MCF 10A (cell line): ENCODE data around the gene ALDH1A2. TPM values are rescaled to one million over a fixed set of nuclear protein-coding genes. Genes with fewer than 3 reads are reported as not detected.

Source experiments
- BruUV-seq: library from RNA; stranded (reverse); fragments of 400-500 nt; replicated peaks from 2 replicates; lab custom pipeline; 2021; lab: Mats Ljungman, UMichigan
- CTCF ChIA-PET: fragments of 300-600 bp; sonication (Branson Sonifier 250); formaldehyde crosslinking; extraction: SDS; loops from one replicate; lab custom pipeline; 2021; ENCODE audit warnings: antibody characterized with exemption, inconsistent platforms; lab: Yijun Ruan, JAX
- POLR2A ChIA-PET: fragments of 300-600, 350-650 bp; sonication (Branson Sonifier 250); formaldehyde crosslinking; extraction: SDS; loops from one replicate; lab custom pipeline; 2020; ENCODE audit warnings: antibody characterized with exemption, inconsistent platforms; lab: Yijun Ruan, JAX
- DNase-seq: peaks from one replicate; pipeline ENCODE4 v3.0.0-alpha.2; 2018; ENCODE audit not compliant: unreplicated experiment
- H3K27ac Mint-ChIP-seq: one replicate; pipeline ENCODE4 v1.8.0; 2022; ENCODE audit warnings: mild to moderate bottlenecking, low read depth, mixed read lengths; ENCODE audit not compliant: unreplicated experiment
- H3K27me3 Mint-ChIP-seq: one replicate; pipeline ENCODE4 v1.8.0; 2022; ENCODE audit warnings: mixed read lengths; ENCODE audit not compliant: insufficient read depth, unreplicated experiment
- H3K36me3 Mint-ChIP-seq: one replicate; pipeline ENCODE4 v1.8.0; 2022; ENCODE audit warnings: mild to moderate bottlenecking, moderate library complexity, mixed read lengths; ENCODE audit not compliant: insufficient read depth, unreplicated experiment
- H3K4me1 Mint-ChIP-seq: one replicate; pipeline ENCODE4 v1.8.0; 2022; ENCODE audit warnings: mixed read lengths; ENCODE audit not compliant: insufficient read depth, unreplicated experiment
- H3K4me3 Mint-ChIP-seq: one replicate; pipeline ENCODE4 v1.8.0; 2022; ENCODE audit warnings: mild to moderate bottlenecking, moderate library complexity, mixed read lengths; ENCODE audit not compliant: unreplicated experiment
- H3K9me3 Mint-ChIP-seq: one replicate; pipeline ENCODE4 v1.8.0; 2022; ENCODE audit warnings: mixed read lengths; ENCODE audit not compliant: unreplicated experiment
- intact Hi-C: fragments of 100-400 bp; cut with micrococcal nuclease; formaldehyde crosslinking; loops from 2 replicates; pipeline ENCODE4 v1.14.1; 2022
- total RNA-seq: library from RNA; stranded (reverse); gene quantifications from 2 replicates; pipeline ENCODE4 v1.2.3, GENCODE V29; 2022
- TF ChIP-seq, protein P1 (sequence below): fragments of 200-600 bp; IDR thresholded peaks from one replicate; pipeline ENCODE4 v1.8.0; 2022; ENCODE audit warnings: antibody characterized with exemption, mild to moderate bottlenecking; ENCODE audit not compliant: unreplicated experiment

The ALDH1A2 gene
- total RNA-seq, 1 experiment from 2014 or later, result 1.2 TPM

DNA sequence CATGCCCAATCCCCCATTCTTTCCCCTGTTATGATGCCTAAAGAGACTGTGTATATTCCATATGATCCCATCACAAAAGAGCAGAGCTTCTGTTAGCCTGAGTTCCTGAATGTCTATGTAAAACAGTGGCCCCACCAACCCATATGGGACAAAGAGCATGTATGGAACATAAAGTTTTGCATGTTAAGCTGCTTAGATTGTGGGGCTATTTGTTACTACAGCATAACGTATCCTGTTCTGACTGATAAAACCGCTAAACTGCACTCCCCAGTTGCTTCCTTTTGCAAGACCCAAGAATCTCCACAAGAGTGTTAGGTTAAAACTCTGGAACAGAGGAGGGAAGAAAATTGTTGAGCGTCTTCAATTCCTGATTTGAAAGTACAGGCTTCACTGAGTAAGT, 154.8 kb downstream of the ALDH1A2 start:
- Mint-ChIP-seq H3K27me3 (no peaks in the 10 kb centered on the region), H3K4me3 (no peak overlapping the region), H3K36me3 (no peaks in the 10 kb centered on the region), H3K9me3 (no peaks in the 10 kb centered on the region), H3K4me1 (no peaks in the 10 kb centered on the region), H3K27ac (no peak overlapping the region)
- BruUV-seq, result no TSS peak
- intact Hi-C loops, result no loop called here
- CTCF ChIA-PET, result interaction anchor here (1.5 kb wide), 1 partner anchor 50 kb away, joined by 5 read pairs; no protein-coding TSS in a partner anchor
- POLR2A ChIA-PET, result interaction anchor here (1.1 kb wide), 1 partner anchor 39 kb away, joined by 3 read pairs; no protein-coding TSS in a partner anchor
- TF ChIP-seq, protein P1, sequence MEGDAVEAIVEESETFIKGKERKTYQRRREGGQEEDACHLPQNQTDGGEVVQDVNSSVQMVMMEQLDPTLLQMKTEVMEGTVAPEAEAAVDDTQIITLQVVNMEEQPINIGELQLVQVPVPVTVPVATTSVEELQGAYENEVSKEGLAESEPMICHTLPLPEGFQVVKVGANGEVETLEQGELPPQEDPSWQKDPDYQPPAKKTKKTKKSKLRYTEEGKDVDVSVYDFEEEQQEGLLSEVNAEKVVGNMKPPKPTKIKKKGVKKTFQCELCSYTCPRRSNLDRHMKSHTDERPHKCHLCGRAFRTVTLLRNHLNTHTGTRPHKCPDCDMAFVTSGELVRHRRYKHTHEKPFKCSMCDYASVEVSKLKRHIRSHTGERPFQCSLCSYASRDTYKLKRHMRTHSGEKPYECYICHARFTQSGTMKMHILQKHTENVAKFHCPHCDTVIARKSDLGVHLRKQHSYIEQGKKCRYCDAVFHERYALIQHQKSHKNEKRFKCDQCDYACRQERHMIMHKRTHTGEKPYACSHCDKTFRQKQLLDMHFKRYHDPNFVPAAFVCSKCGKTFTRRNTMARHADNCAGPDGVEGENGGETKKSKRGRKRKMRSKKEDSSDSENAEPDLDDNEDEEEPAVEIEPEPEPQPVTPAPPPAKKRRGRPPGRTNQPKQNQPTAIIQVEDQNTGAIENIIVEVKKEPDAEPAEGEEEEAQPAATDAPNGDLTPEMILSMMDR, result no peak
- DNase-seq, result no peak

DNA sequence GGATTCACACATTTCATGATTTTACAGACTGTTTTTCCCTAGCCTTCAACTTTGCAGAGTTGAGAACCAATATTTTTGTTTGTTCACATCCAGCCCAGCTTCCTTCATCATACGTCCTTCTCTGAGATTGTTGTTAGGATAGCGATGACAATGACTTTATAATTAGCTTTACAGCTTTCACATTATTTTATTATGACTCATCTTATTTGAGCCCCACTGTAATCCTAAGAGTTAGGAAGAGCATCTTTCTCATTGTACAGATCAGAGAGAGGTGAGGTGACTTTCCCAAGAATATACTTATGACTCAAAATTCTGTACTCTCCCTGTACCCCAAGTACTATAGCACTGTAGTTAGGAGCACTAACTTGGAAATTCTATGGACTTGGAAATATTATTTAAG, 156.1 kb downstream of the ALDH1A2 start:
- no peaks in the 10 kb centered on the region for H3K27me3 Mint-ChIP-seq
- CTCF ChIA-PET, result interaction anchor here (2.0 kb wide), 1 partner anchor 44 kb away, joined by 7 read pairs; no protein-coding TSS in a partner anchor
- no peak overlapping the region for H3K27ac Mint-ChIP-seq

DNA sequence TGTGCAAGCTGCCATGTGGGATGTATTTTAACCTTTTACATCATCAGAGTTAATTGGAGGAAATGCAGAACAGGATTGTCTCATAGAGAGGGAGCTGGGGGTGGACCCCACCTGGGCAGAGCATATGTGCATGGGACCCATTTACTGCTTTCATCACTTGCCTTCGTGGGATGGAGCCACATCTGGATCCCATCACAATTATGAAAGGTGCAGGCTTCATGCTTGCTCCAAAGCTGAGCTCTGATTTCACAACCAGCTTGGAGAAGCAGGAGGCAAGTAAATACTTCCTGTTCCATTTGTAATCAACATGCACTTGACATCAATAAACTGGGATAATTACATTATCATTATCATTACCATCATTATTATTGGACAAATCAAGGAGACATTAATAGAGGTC, 161.9 kb downstream of the ALDH1A2 start:
- Mint-ChIP-seq H3K36me3 (no peaks in the 10 kb centered on the region), H3K9me3 (no peaks in the 10 kb centered on the region), H3K4me1 (no peaks in the 10 kb centered on the region), H3K27ac (no peak overlapping the region), H3K27me3 (no peaks in the 10 kb centered on the region), H3K4me3 (no peak overlapping the region)
- TF ChIP-seq, protein P1, result no peak
- DNase-seq, result no peak
- no TSS peak for BruUV-seq
- ChIA-PET POLR2A (no interaction called here), CTCF (no interaction called here)
- intact Hi-C loops, result no loop called here

More for the DNA sequence above, 156.1 kb downstream of the ALDH1A2 start:
- no peak for DNase-seq
- Mint-ChIP-seq H3K4me1 (no peaks in the 10 kb centered on the region), H3K36me3 (no peaks in the 10 kb centered on the region), H3K9me3 (no peaks in the 10 kb centered on the region), H3K4me3 (no peak overlapping the region)
- intact Hi-C loops, result no loop called here
- no TSS peak for BruUV-seq
- TF ChIP-seq, protein P1, result no peak
- POLR2A ChIA-PET, result no interaction called here

Other genes starting within 250 kb of the ALDH1A2 start
- 0.09 TPM in 1 of 2 replicates, not detected in the other for gene AQP9, start 72.7 kb upstream of the ALDH1A2 start, total RNA-seq